GM19397 (cell line): ENCODE measurements around the gene MACROD2.
"Not testable (repeated sequence)": the region's sequence is repeated elsewhere in the genome, so short reads cannot be mapped to it uniquely, and the experiment has no call there.

Source experiments
- ATAC-seq: cut with Tn5 transposase; IDR thresholded peaks from one replicate; pipeline ENCODE4 v1.9.1; 2021; ENCODE audit warnings: mild to moderate bottlenecking, moderate library complexity; ENCODE audit not compliant: unreplicated experiment

Gene MACROD2

DNA sequence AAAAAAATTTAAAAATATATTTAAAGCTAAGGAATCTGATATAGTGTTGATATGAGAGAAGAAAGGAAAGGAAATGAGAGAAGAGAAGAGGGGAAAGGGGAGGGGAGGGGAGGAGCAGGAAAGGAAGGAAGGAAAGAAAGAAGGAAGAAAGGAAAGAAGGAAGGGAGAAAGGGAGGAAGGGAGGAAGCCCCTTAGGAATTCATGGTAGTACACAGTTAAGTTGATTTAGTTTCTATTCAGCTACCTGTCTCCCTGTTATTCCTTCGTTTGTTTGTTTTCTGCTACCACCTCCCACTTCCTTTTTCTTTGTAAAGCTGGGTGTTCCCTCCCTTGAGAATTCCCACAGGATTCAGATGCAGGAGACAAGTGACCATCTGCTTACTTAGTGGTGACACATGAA is 1367.5 kb downstream of the MACROD2 start:
- ATAC-seq: no peak

- no peak for ATAC-seq
Measured at GRCh38 chr20:15364781-15365180, 1369.5 kb downstream of the MACROD2 start.

- no peak for ATAC-seq
Measured at GRCh38 chr20:15370370-15370769, 1375.1 kb downstream of the MACROD2 start.

GRCh38 chr20:15374682-15375081 is 1379.4 kb downstream of the MACROD2 start:
- ATAC-seq: no peak

- ATAC-seq: no peak
Measured at GRCh38 chr20:15375836-15376235, 1380.5 kb downstream of the MACROD2 start.

DNA sequence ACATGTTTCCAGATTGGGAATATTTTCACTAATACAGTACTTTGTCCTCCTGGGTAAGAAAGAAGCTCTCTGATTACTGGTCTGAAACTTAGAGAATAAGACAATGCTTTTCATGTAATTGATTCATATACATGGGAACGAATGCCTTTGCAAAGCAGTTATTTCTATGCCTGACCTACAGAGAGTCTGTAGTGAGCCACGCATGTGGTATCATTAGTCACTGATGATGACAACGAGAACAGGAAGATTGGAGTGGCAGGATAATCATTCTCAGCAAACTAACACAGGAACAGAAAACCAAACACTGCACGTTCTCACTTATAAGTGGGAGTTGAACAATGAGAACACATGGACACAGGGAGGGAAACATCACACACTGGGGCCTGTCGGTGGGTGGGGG is 1382.3 kb downstream of the MACROD2 start:
- ATAC-seq: not testable (repeated sequence)

DNA sequence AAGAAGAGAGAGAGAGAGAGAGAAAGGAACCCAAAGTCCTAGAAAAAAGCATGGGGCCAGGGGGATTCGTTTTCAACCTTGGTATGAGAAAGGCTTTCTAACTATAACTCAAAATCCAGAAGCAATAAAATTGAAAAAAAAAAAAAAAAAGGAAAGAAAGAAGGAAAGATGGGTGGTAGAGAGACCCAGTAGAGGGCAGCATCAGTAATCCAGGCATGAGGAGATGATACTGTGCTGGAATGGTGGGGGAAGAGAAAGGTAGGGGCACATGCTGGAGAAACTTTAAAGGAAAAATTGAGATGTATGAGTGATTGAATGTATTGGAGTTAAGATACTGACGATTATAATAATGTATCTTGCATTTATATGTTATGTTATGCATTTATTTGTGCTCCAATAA is 1382.8 kb downstream of the MACROD2 start:
- ATAC-seq: no peak

GRCh38 chr20:15379681-15380296 is 1384.5 kb downstream of the MACROD2 start:
- no peak for ATAC-seq

DNA sequence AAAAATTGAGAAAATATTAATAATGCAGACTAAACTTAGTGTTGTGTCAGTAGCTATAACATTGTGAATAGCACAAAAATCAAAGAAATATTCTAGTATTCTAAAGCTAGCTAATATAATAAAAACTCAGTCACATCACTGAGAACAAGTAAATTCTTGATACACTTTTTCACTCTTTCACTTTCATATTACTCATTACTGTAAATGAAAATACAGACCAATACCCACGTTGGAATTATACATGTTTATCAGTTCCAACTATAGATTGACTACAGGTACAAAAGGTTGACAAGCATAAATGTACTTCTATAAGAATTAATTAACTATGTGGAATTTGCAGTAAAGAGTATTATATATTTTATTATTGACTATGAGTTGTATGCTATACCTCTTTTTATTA is 1385.5 kb downstream of the MACROD2 start:
- ATAC-seq: no peak

DNA sequence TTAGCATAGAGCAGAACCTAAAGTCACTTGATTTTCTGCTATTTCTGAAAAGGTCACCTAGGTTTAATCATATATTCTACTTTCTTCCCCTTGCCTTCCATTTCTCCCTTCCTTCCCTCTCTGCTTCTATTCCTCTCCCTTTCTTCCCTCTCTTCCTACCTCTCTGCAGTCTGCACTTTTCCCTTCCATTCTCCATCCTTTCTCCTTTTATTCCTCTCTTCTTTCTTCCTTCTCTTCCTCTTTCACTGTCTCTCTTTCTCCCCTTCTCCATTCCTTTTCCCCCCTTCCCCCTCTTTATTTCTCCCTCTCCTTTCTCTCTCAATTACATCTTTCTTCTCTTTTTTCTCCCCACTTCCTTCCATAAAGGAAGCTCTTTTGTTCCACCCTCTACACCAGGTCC is 1391.9 kb downstream of the MACROD2 start:
- no peak for ATAC-seq

- no peak for ATAC-seq
Measured at GRCh38 chr20:15395457-15395856, 1400.1 kb downstream of the MACROD2 start.

DNA sequence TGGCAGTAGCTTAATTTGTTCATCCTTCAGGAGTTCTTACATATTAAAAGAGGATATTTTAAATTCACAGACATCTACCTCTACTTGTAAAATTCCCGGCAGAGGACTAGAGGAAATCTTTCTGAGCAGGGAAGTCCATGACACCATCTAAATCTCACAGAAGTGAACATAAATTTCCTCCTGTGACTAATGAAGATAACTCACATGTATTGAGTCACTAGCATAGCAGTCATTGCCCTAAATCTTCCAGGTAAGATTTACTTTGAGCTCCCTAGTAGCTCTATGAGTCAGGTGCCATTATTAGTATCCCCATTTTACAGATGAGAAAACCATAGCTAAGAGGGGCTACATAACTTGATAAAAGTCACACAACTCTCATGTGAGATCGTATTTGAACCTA is 1400.7 kb downstream of the MACROD2 start:
- no peak for ATAC-seq

DNA sequence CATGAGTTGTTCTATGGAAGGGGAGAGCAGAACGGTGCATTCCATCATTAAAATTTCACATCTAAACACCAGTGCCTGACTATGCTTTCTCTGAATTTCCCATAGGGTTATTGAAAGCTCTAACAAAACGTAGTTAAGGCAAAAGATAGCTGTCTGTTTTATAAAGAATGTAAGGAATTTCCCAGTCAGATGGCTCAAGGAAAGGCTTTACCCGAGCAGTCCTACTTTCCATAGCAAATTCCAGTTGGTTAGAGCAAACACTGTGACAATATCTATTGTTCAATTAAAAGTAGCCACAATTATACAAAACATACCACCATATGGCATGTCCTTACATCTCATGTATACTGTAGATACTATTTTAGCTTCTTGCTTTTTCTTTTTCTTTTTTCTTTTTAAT is 1401.6 kb downstream of the MACROD2 start:
- ATAC-seq: no peak

DNA sequence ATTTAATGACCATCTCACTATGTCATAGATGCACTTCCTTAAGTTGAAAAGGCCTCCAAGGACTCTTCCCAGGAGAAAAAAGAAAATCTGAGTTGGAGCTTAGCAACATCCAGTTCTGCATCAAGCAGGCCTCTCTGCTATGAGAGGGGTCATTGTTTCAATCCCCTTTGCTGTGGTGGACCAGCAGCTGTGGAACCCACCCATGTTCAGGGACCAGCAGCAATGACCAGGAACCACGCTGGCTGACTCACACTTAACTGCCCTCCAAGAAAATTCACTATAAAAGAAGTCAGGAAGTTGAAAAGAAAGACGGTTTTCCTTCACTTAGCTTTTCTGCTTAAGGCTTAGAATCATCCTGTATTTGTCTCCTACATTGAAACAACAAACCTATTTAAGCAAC is 1404.5 kb downstream of the MACROD2 start:
- ATAC-seq: no peak

DNA sequence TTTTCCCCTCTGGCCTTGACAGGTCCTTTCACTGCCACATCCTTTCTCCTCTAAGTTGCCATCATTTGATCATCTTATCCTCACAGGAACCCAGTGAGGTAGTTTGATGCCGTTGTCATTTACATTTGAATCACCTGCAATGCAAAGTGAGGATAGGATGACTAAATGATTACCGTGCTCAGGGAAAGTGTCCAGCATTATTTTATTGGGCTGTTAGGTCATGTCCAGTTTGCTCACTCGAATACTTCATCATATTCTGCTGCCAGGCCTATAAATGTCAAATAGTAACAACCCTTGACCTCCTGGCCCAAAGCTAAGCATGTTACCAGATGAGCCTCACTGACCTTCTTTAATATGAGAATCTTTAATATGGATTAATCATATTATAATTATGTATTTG is 1410.8 kb downstream of the MACROD2 start:
- no peak for ATAC-seq

GRCh38 chr20:15411781-15412180 is 1416.5 kb downstream of the MACROD2 start:
- ATAC-seq: no peak

DNA sequence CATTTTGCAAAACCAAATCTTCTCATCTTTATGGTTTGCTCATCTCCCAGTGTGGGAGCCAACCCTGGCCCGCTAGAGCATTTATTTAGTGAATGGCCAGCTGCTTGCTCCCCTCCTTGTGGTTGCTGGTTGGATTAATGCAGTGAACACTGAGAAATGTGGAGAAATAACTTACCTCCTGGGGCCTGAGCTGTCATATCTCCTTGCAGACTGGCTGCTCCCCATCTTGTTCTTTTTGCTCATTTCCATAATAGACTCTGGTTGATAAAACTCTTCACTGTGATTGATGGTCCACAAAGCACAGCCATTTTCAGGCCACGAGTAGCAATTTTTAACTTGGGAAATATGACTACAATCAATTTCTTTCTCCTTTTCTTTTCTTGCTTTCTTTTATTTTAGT is 1420.6 kb downstream of the MACROD2 start:
- no peak for ATAC-seq

DNA sequence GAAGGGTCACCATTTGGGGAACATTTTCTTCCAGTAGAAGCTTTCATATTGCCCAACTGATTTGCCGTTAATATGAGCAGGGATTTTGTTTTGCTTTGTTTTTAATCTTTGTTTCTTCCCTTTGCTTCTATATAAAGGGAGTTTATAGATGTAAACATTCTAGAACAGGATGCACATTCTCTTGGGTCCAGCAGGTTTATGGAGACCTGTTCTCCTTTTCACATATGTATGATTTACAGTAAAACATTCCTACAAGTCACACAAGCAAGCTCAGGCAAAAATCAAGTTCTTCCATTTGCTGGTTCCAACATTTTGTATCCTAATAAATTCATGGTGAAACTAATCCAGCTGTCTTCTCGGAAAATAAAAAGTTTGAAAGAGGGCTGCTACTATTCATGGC is 1424.5 kb downstream of the MACROD2 start:
- ATAC-seq: no peak

GRCh38 chr20:15422966-15423365 is 1427.7 kb downstream of the MACROD2 start:
- no peak for ATAC-seq

- no peak for ATAC-seq
Measured at GRCh38 chr20:15439551-15439950, 1444.2 kb downstream of the MACROD2 start.

DNA sequence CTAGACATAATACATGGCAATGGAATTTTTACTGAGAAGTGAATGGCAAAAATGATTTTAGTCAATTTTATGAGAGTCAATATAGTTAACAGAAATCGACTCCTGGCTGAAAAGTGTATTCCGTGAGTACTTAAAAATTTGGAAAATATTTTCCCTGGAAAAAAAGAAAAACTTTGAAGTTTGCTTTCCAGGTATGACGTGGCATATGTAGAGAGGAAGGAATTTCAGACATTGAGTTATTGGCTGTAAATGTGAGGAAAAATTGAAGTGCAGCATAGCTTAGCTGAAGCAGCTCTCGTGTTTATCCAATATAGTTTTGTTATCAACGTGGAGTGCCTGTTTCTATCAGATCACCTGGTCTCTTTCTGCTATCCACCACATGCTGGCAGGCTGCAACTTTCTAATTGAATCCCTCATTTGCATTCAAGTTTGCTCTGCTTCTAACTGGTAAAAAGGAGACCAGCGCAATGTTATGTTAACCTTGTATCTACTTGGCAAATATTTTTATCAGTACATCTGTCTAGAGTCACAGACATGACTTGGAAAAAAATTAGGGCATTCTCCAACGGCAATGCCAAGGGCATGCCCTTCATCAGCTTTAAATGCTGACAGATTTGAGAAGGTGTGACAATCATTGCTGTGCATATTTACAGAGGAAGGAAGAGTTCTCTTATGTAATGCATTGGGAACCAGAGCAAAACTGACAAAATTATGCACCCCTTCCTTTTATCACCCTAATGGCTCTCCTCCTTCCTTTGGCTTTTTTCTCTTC is 1444.9 kb downstream of the MACROD2 start:
- no peak for ATAC-seq

GRCh38 chr20:15445056-15445840 is 1449.9 kb downstream of the MACROD2 start:
- no peak for ATAC-seq
